Ovary (tissue), 9 donors: Measurements from ENCODE around the gene LMO4. TPM values are rescaled to one million over a fixed set of nuclear protein-coding genes. Genes with fewer than 3 reads are reported as not detected.

Experiments used
- DNase-seq, 5 donors: peaks; one replicate each; pipeline ENCODE4 v3.0.0-alpha.2; 2019 to 2020
- H3K27ac ChIP-seq, 2 donors: fragments of 200-600 bp; one replicate each; pipeline versions ENCODE4 v1.5.1 to v1.8.0; 2019 to 2022
- H3K27me3 ChIP-seq: fragments of 200-600 bp; one replicate; pipeline ENCODE4 v1.8.0; 2022
- H3K36me3 ChIP-seq: fragments of 200-600 bp; sonication (generic); one replicate; pipeline ENCODE4 v1.5.1; 2019
- H3K4me1 ChIP-seq: one replicate; pipeline ENCODE4 v1.8.1; 2013; ENCODE audit warnings: mild to moderate bottlenecking, moderate library complexity; ENCODE audit not compliant: insufficient read depth
- H3K4me3 ChIP-seq: fragments of 200-600 bp; sonication (generic); one replicate; pipeline ENCODE4 v1.5.1; 2017
- H3K9me3 ChIP-seq, 2 donors: fragments of 200-600 bp in 1 of 2; sonication (generic) in 1 of 2; one replicate each; pipeline versions ENCODE4 v1.5.1 to v1.8.1; 2013 to 2019; ENCODE audit warnings: mild to moderate bottlenecking in 1 of 2, moderate library complexity in 1 of 2
- EP300 ChIP-seq: sonication (generic); formaldehyde crosslinking; IDR thresholded peaks from one replicate; pipeline ENCODE4 v1.6.1; 2017; ENCODE audit warnings: antibody characterized with exemption
- POLR2A ChIP-seq: fragments of 450-650 bp; IDR thresholded peaks from one replicate; pipeline ENCODE4 v1.6.1; 2017; ENCODE audit warnings: antibody characterized with exemption, mild to moderate bottlenecking, moderate library complexity
- WGBS, 3 donors: extraction: QIAGEN DNeasy Blood & Tissue Kit in 1 of 3; methylation state at CpG; one replicate each; pipeline versions ENCODE4 v1.1.5 to v1.1.7; 2013 to 2017; 5-methylcytosine and 5-hydroxymethylcytosine counted together
- intact Hi-C, 4 donors: fragments of 100-400 bp; cut with DNase I; formaldehyde crosslinking; loops; one replicate each; pipeline versions ENCODE4 v1.11.0 to v1.15.1; 2022 to 2023
- polyA plus RNA-seq, 2 donors: library from polyadenylated mRNA; stranded (reverse); fragments of 200-250 nt in 1 of 2; fragments of 350-450 nt in 1 of 2; fragmentation: Illumina TruSeq in 1 of 2; extraction: RNeasy Lipid Tissue Mini Kit (QIAGEN cat#74804) in 1 of 2; gene quantifications; one replicate each; pipeline ENCODE4 v1.2.3, GENCODE V29; 2013 to 2014
- total RNA-seq, 7 donors: library from RNA; depleted of rRNA in 2 of 7; stranded (reverse); fragments of >200 nt in 2 of 7; fragmentation: NEBNext Ultra II Directional in 3 of 7; extraction: Animal tissue kit (Norgen Biotek cat#: 25700) in 3 of 7; gene quantifications; one replicate each; pipeline versions ENCODE4 v1.1.0 to v1.2.4, GENCODE V29; 2016 to 2023
- TF ChIP-seq, protein P1 (sequence below), 3 donors: fragments of 450-650 bp in 2 of 3; fragments of 200-600 bp in 1 of 3; IDR thresholded peaks; one replicate each; pipeline versions ENCODE4 v1.5.1 to v1.8.0; 2016 to 2022; ENCODE audit warnings: antibody characterized with exemption in 3 of 3, mild to moderate bottlenecking in 1 of 3
- donor health status: DM: no; HTN: no; CAD: no; lungs with moderate emphysema.
- donor health status: DM: no; HTN: no; CAD: no.
- donor health status: Bipolar disorder and iron deficiency.
- donor health status: DM: yes; HTN: yes; CAD: no.
- donor health status: DM: no; HTN: no; CAD: no.
- donor health status: DM: yes; HTN: yes; CAD: no.

The LMO4 gene
- total and polyA plus RNA-seq, 9 donors = 21.7 to 85.4 (median 42.2) TPM

DNA sequence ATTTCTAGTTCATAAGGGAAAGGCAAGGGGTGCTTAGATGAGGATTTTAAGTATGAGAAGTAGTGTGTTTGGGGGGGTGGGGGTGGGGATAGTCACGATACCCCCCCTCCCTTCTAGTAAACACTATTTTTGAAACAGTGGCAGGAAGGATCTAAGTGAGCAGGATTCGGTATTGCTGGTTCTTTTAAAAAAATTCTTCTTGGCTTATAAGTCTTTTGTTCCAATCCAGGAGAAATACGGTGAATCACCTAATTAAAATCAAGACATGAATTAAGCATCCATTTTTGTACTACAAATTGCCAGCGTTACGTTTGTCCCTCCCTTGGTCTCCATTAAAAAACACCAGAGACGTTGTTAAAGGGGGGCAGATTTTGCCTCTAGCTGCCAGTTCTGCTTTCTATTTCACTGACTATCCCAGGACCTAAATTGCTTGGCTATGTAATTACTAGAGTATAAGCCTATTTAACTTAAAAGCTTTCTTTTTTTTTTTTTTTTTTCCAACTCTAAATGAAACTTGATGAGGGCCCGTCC lies 911 bp downstream of the LMO4 start:
- intact Hi-C loops = loop anchor here in 3 of 4 donors (5.0 to 10.0 kb wide), 2 partner anchors 195 to 623 kb away; no protein-coding TSS in a partner anchor
- DNase-seq = no peak
- Histone ChIP-seq H3K27me3 (no peaks in the 10 kb centered on the region), H3K4me1 (peaks cover 8% of the 10 kb centered on the region), H3K27ac (peak overlapping the region; percentile 87 to 99), H3K9me3 (no peaks in the 10 kb centered on the region), H3K36me3 (no peaks in the 10 kb centered on the region), H3K4me3 (peak overlapping the region; percentile 74)
- TF ChIP-seq, protein P1, sequence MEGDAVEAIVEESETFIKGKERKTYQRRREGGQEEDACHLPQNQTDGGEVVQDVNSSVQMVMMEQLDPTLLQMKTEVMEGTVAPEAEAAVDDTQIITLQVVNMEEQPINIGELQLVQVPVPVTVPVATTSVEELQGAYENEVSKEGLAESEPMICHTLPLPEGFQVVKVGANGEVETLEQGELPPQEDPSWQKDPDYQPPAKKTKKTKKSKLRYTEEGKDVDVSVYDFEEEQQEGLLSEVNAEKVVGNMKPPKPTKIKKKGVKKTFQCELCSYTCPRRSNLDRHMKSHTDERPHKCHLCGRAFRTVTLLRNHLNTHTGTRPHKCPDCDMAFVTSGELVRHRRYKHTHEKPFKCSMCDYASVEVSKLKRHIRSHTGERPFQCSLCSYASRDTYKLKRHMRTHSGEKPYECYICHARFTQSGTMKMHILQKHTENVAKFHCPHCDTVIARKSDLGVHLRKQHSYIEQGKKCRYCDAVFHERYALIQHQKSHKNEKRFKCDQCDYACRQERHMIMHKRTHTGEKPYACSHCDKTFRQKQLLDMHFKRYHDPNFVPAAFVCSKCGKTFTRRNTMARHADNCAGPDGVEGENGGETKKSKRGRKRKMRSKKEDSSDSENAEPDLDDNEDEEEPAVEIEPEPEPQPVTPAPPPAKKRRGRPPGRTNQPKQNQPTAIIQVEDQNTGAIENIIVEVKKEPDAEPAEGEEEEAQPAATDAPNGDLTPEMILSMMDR (IDR thresholded peaks at IDR 0.05) = no peak
- no peak for TF ChIP-seq POLR2A
- TF ChIP-seq EP300 = no peak
- WGBS, 3 donors = 0 to 1% (median 0%) methylated on average over 7 of the region's 7 CpGs

DNA sequence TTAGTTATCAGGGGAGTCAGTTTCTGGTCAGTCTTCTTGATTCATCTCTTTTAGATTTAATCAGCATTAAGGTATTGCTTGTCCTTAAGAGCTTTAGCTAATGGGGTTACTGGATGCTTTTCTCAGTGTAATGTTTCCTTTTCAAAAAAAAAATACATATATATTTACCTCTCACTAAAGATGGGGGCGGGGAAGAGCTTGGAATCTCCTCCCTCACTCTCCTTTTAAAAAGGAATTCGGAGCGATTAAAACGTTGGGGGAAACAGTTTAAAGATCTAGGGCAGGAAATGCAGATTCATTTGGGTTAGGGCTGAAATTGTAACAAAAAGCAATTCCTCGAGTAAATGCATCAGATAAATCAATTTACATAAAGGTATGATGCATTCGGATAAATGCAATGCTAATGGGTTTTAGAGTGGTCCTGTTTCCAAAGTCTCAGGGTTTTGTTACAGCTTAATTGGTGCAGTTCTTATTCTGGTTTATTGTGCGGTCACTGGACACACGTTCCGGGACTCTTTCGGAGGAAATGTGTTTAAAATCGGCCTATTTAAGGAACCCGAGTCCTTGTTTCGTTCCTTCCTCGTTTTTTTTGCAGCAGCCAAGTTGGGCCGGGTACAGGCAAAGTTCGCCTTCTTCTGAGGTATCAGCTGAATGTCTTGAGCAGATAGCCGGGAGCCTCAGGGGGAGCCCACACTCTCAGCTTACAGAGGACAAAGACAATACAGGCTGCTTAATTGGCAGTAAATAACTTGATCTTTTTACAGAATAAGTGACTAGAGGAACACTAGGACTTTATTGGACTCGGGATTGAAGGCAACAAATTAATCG lies 1.6 kb downstream of the LMO4 start:
- intact Hi-C loops = loop anchor here in 1 of 4 donors (5.0 kb wide), 1 partner anchor 622 kb away; no protein-coding TSS in a partner anchor
- H3K4me1 ChIP-seq = peaks cover 9% of the 10 kb centered on the region

DNA sequence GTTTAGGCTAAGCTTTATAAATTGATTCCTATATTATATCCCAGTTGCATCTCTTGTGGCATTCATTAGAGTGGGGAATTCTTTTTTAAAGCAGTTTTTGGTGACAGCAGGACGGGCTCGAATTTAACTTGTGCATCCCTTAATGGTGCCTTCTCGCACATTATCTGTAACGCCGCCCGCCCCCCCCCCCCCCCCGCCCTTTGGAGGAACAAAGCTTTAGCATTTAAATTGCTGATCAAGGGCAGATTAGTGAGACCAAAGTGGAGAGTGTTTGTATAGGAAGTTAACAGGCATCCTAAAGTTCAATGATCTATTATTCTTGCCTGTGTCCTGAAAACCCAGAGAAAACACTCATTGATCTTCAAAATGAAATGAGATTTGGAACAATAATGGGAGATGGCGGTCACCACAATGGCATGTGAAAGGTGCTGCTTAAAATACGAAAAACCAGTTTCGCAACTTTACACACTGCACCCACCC lies 2.2 kb downstream of the LMO4 start:
- 0 to 1% (median 1%) methylated on average over 10 of the region's 10 CpGs for whole genome bisulfite sequencing, 3 donors
- no peak for TF ChIP-seq EP300
- TF ChIP-seq, protein P1 (IDR thresholded peaks at IDR 0.05) = no peak
- no peak for TF ChIP-seq POLR2A
- Histone ChIP-seq H3K27ac (peak overlapping the region; percentile 71 to 99), H3K4me1 (peaks cover 9% of the 10 kb centered on the region), H3K27me3 (no peaks in the 10 kb centered on the region), H3K4me3 (peak overlapping the region; percentile 74), H3K9me3 (no peaks in the 10 kb centered on the region), H3K36me3 (no peaks in the 10 kb centered on the region)
- DNase-seq = no peak
- intact Hi-C loops = loop anchor here in 1 of 4 donors (5.0 kb wide), 1 partner anchor 621 kb away; no protein-coding TSS in a partner anchor

More for the DNA sequence above, 1.6 kb downstream of the LMO4 start:
- TF ChIP-seq POLR2A (no peak), EP300 (no peak)
- TF ChIP-seq, protein P1 (IDR thresholded peaks at IDR 0.05) = no peak
- peak in 3 of 5 donors; percentile 31 to 36 (median 33) for DNase-seq
- Histone ChIP-seq H3K27ac (peak overlapping the region; percentile 87 to 99), H3K36me3 (no peaks in the 10 kb centered on the region), H3K4me3 (peak overlapping the region; percentile 74), H3K9me3 (no peaks in the 10 kb centered on the region), H3K27me3 (no peaks in the 10 kb centered on the region)
- WGBS, 3 donors = 0 to 1% (median 1%) methylated on average over 19 of the region's 19 CpGs

DNA sequence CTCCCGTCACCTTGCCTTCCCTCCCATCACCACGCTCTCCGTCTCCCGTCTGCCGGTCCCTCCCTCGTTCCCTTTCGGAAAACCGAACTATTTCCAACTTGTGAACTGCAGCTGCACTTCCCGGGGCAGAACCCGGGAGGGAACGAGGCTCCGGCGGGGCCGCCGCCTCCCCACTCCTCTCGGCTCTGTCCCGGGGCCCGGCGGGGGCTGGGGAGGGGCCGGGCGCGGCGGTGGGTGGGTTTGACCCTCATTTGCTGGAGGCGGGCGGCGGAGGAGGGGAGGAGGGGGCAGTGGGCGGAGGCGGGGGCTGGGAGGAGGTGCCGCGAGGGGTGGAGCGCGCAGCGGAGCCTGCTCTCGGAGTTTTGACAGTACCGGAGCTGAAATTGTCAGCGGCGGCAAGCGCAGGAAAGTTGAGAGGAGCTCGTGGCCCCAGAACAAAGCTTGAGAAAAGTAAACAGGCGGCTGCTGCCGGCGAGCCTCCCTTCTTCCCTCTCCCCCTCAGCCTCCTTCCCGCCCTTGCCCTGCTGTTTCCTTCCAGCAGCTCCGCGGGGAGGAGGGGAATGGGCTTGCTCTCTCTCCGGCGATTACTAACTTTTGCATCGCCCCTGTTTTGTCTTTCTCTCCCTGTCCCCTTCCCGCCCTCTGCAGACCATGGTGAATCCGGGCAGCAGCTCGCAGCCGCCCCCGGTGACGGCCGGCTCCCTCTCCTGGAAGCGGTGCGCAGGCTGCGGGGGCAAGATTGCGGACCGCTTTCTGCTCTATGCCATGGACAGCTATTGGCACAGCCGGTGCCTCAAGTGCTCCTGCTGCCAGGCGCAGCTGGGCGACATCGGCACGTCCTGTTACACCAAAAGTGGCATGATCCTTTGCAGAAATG lies 2.9 kb downstream of the LMO4 start:
- Histone ChIP-seq H3K27ac (peak overlapping the region; percentile 50 to 71), H3K27me3 (no peaks in the 10 kb centered on the region), H3K9me3 (no peaks in the 10 kb centered on the region), H3K4me1 (peaks cover 9% of the 10 kb centered on the region), H3K4me3 (peak overlapping the region; percentile 74), H3K36me3 (no peaks in the 10 kb centered on the region)
- peak; percentile 70 to 83 (median 80) for DNase-seq
- WGBS, 3 donors = 0 to 1% (median 1%) methylated on average over 65 of the region's 65 CpGs
- TF ChIP-seq, protein P1 (IDR thresholded peaks at IDR 0.05) = no peak
- no peak for TF ChIP-seq POLR2A
- intact Hi-C loops = loop anchor here in 1 of 4 donors (5.0 kb wide), 1 partner anchor 621 kb away; no protein-coding TSS in a partner anchor
